ENCODE results near the gene ITIH2.

ITIH2 gene

GRCh38 chr10:7794251-7795026, 91.3 kb downstream of the ITIH2 start:
- DNase-seq (ENCODE audit: low read depth in 2 of 2), result no peak

DNA sequence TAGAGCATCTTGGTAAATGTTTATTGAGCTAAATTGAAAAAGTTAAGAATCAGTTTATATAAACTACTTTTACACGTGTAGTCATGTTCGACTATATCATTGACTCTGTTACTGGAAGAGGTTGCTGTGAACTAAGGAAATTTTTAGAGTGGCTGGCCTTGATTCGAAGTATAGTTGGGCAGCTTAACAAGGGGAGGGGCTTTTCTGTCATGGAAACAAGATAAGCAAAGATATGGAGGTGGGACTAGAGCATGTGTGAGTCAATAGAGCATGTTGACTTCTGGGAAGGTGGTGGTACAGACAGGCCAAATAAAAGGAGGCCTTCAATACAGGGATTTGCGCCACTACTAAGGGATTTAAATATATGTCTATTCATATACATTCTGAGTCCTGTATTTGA, 92.5 kb downstream of the ITIH2 start:
- no peak for DNase-seq (ENCODE audit: low read depth in 2 of 2)

DNA sequence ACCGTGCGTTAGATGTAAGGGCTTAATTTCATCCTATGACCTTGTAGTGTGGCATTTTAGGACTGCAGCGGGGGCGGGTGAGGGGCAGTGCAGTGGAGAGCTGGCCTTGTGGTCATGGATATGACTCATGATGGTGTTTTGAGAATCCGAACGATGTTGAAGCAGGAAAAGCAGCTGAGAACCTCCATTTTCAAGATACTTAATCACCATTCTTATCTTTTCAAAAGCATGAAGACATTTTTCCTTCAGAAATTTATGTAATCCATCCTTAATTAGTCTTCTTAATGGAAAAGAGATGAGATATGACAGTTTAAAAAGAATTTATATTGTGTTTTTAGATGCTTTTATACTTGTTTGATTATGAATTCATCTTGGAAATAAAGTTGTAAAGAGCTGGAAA, 94.5 kb downstream of the ITIH2 start:
- no peak for DNase-seq (ENCODE audit: low read depth in 2 of 2)

All from stimulated activated CD4-positive, alpha-beta T cell treated with anti-CD3 and anti-CD28 coated beads, Interleukin-1b, Interleukin-23, amount 100 ng/mL, for 4 hours (primary cell).